GM12878 (cell line): ENCODE measurements around the gene CTXN1. TPM values are rescaled to one million over a fixed set of nuclear protein-coding genes. Genes with fewer than 3 reads are reported as not detected.

ENCODE experiments used
- BCL11A ChIP-seq: IDR thresholded peaks from 2 replicates; pipeline ENCODE4 v1.6.1; 2011; ENCODE audit warnings: low read depth, low read length
- ZNF592 ChIP-seq: fragments of 450-650 bp; IDR thresholded peaks from 2 replicates; pipeline ENCODE4 v1.6.1; 2017; ENCODE audit warnings: mild to moderate bottlenecking, moderate library complexity
- polyA plus RNA-seq, 11 experiments: library from polyadenylated mRNA; depleted of rRNA in 4 of 11; unstranded in 6 of 11; stranded (reverse) in 5 of 11; fragments of >200 nt; fragmentation: Nextera tagmentation in 4 of 11; fragmentation: Illumina TruSeq in 1 of 11; extraction: Ambion mirVana in 4 of 11; extraction: Trizol in 1 of 11; gene quantifications; 1 replicate in 1 of 11; 2 replicates in 10 of 11; pipeline versions ENCODE4 v1.2.1 to v1.2.3, GENCODE V29; 2011 to 2016; ENCODE audit warnings: inconsistent platforms in 2 of 11, missing spikeins in 2 of 11, low read depth in 1 of 11
- total RNA-seq, 4 experiments: library from RNA; depleted of rRNA in 3 of 4; stranded (reverse); fragments of >200 nt in 3 of 4; fragmentation: Illumina TruSeq in 1 of 4; extraction: Trizol in 1 of 4; gene quantifications; 2 replicates each; pipeline versions ENCODE4 v1.2.1 to v1.2.3, GENCODE V29; 2013 to 2021
- TF ChIP-seq, protein P1 (sequence below): fragments of 450-650 bp; IDR thresholded peaks from 2 replicates; pipeline ENCODE4 v1.6.1; 2017; ENCODE audit warnings: low read depth, mild to moderate bottlenecking, moderate library complexity
- TF ChIP-seq, protein P2 (sequence below): fragments of 450-650 bp; IDR thresholded peaks from 2 replicates; pipeline ENCODE4 v1.6.1; 2016; ENCODE audit warnings: mild to moderate bottlenecking

The CTXN1 gene
- total and polyA plus RNA-seq, 10 of the 15 experiments (the other 5 are each of a cell fraction or from before 2014, with no cell fraction given) = 0.04 to 1.0 (median 0.38) TPM; not detected in 4

DNA sequence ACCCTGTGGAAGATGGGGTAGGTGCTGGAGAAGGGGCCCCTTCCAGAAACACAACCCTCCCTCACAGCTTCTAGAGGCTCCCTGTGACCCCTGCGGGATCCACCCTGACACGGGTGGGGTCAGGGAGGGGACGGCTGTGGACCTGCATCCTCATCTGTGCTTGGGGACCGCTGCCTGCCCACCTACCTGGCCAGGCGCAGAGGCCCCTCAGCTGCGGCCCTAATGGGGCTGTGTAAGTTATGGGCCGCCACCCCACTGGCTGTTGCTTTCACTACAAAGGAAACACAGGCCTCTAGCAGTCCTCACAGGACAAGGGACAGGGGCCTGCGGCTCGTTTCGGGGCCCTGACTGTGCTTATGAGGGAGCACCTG is 7.0 kb upstream of the CTXN1 start (continued):
- TF ChIP-seq, protein P1, sequence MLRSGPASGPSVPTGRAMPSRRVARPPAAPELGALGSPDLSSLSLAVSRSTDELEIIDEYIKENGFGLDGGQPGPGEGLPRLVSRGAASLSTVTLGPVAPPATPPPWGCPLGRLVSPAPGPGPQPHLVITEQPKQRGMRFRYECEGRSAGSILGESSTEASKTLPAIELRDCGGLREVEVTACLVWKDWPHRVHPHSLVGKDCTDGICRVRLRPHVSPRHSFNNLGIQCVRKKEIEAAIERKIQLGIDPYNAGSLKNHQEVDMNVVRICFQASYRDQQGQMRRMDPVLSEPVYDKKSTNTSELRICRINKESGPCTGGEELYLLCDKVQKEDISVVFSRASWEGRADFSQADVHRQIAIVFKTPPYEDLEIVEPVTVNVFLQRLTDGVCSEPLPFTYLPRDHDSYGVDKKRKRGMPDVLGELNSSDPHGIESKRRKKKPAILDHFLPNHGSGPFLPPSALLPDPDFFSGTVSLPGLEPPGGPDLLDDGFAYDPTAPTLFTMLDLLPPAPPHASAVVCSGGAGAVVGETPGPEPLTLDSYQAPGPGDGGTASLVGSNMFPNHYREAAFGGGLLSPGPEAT = no peak
- TF ChIP-seq BCL11A (no peak), ZNF592 (no peak)
- TF ChIP-seq, protein P2, sequence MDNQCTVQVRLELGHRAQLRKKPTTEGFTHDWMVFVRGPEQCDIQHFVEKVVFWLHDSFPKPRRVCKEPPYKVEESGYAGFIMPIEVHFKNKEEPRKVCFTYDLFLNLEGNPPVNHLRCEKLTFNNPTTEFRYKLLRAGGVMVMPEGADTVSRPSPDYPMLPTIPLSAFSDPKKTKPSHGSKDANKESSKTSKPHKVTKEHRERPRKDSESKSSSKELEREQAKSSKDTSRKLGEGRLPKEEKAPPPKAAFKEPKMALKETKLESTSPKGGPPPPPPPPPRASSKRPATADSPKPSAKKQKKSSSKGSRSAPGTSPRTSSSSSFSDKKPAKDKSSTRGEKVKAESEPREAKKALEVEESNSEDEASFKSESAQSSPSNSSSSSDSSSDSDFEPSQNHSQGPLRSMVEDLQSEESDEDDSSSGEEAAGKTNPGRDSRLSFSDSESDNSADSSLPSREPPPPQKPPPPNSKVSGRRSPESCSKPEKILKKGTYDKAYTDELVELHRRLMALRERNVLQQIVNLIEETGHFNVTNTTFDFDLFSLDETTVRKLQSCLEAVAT = no peak
